GM10248 (cell line): ENCODE measurements around the gene YIPF6.
"Not testable (repeated sequence)": the region's sequence is repeated elsewhere in the genome, so short reads cannot be mapped to it uniquely, and the experiment has no call there.

Experiments
- CTCF ChIA-PET: fragments of 300-600 bp; sonication (Branson Sonifier 250); formaldehyde crosslinking; extraction: SDS; loops from one replicate; lab custom pipeline; 2021; ENCODE audit warnings: antibody characterized with exemption; lab: Yijun Ruan, JAX
- POLR2A ChIA-PET: fragments of 350-650 bp; sonication (Branson Sonifier 250); formaldehyde crosslinking; extraction: SDS; loops from one replicate; lab custom pipeline; 2020; ENCODE audit warnings: antibody characterized with exemption; lab: Yijun Ruan, JAX
- DNase-seq: peaks from one replicate; pipeline ENCODE4 v3.0.0; 2012; ENCODE audit errors: extremely low spot score
- CTCF ChIP-seq: IDR thresholded peaks from 2 replicates; pipeline ENCODE4 v1.5.1; 2012; ENCODE audit warnings: mild to moderate bottlenecking, low read depth; ENCODE audit errors: extremely low read depth, missing control alignments, control extremely low read depth

YIPF6 gene

GRCh38 chrX:68488657-68489056, 10.2 kb upstream of the YIPF6 start:
- TF ChIP-seq CTCF, result no peak
- ChIA-PET POLR2A (no interaction called here), CTCF (no interaction called here)
- DNase-seq, result no peak

GRCh38 chrX:68490644-68491043, 8.2 kb upstream of the YIPF6 start:
- CTCF ChIA-PET, result interaction anchor here (1.4 kb wide), 1 partner anchor 10 kb away, joined by 3 read pairs; no protein-coding TSS in a partner anchor
- TF ChIP-seq CTCF, result no peak
- POLR2A ChIA-PET, result no interaction called here
- no peak for DNase-seq

GRCh38 chrX:68492583-68492982, 6.3 kb upstream of the YIPF6 start:
- ChIA-PET CTCF (no interaction called here), POLR2A (no interaction called here)
- no peak for TF ChIP-seq CTCF
- no peak for DNase-seq

GRCh38 chrX:68493776-68494175, 5.1 kb upstream of the YIPF6 start:
- POLR2A ChIA-PET, DNase-seq, CTCF ChIA-PET: not testable (repeated sequence)

GRCh38 chrX:68498044-68498507, 775 bp upstream of the YIPF6 start:
- no peak for DNase-seq
- POLR2A ChIA-PET, result no interaction called here
- CTCF ChIA-PET, result no interaction called here
- no peak for TF ChIP-seq CTCF

- no peak for TF ChIP-seq CTCF
- no peak for DNase-seq
- ChIA-PET POLR2A (no interaction called here), CTCF (interaction anchor here (0.8 to 1.2 kb wide), 2 partner anchors 9 to 233 kb away, joined by 3 read pairs; no protein-coding TSS in a partner anchor)
Measured at GRCh38 chrX:68499543-68500504, 973 bp downstream of the YIPF6 start.
